SU-DHL-6 (cell line): ENCODE measurements around the gene CCDC188.

Source experiments
- H2AFZ ChIP-seq: fragments of 200-600 bp; sonication (generic); 2 replicates; pipeline ENCODE4 v1.6.1; 2014; ENCODE audit warnings: low read depth, mild to moderate bottlenecking, moderate library complexity, mixed read lengths, antibody characterized with exemption, low read length; ENCODE audit not compliant: severe bottlenecking
- H3F3A ChIP-seq: fragments of 200-600 bp; shearing (Covaris generic); 2 replicates; pipeline ENCODE4 v1.6.0; 2016; ENCODE audit warnings: antibody characterized with exemption, mild to moderate bottlenecking; ENCODE audit not compliant: insufficient read depth
- H3K27ac ChIP-seq: fragments of 200-600 bp; sonication (generic); 2 replicates; pipeline ENCODE4 v1.5.1; 2016; ENCODE audit warnings: low read depth, mild to moderate bottlenecking, low read length, moderate library complexity, mixed read lengths
- H3K27me3 ChIP-seq: fragments of 200-600 bp; sonication (generic), shearing (Covaris generic); 2 replicates; pipeline ENCODE4 v1.6.0; 2014; ENCODE audit warnings: mild to moderate bottlenecking, low read length
- H3K36me3 ChIP-seq: fragments of 200-600 bp; sonication (generic); 2 replicates; pipeline ENCODE4 v1.6.1; 2014; ENCODE audit warnings: mild to moderate bottlenecking, low read length, mixed read lengths
- H3K4me2 ChIP-seq: fragments of 300-600, 200-600 bp; shearing (Covaris generic), sonication (generic); 2 replicates; pipeline ENCODE4 v1.6.0; 2014; ENCODE audit warnings: low read length, low read depth, mild to moderate bottlenecking; ENCODE audit not compliant: poor library complexity, severe bottlenecking
- H3K4me3 ChIP-seq: fragments of 200-600 bp; sonication (generic); 2 replicates; pipeline ENCODE4 v1.5.1; 2014; ENCODE audit warnings: antibody characterized with exemption, low read length, mild to moderate bottlenecking, mixed read lengths; ENCODE audit not compliant: insufficient read depth, poor library complexity, severe bottlenecking
- H3K79me2 ChIP-seq: fragments of 200-600 bp; sonication (generic); 2 replicates; pipeline ENCODE4 v1.6.1; 2014; ENCODE audit warnings: mild to moderate bottlenecking, low read length, moderate library complexity; ENCODE audit not compliant: insufficient read depth
- H3K9ac ChIP-seq: fragments of 200-600 bp; sonication (generic); 2 replicates; pipeline ENCODE4 v1.7.0; 2014; ENCODE audit warnings: mild to moderate bottlenecking, low read length
- H3K9me2 ChIP-seq: fragments of 200-600 bp; sonication (generic); replicated peaks from 2 replicates; pipeline ENCODE4 v1.6.1; 2014; ENCODE audit warnings: low read length; ENCODE audit not compliant: insufficient read depth
- H3K9me3 ChIP-seq: fragments of 200-600 bp; sonication (generic); 2 replicates; pipeline ENCODE4 v1.6.1; 2014; ENCODE audit warnings: low read length, mixed read lengths; ENCODE audit not compliant: insufficient read depth
- H4K20me1 ChIP-seq: fragments of 200-600 bp; sonication (generic); 2 replicates; pipeline ENCODE4 v1.6.1; 2014; ENCODE audit warnings: low read depth, mild to moderate bottlenecking, antibody characterized with exemption, low read length, moderate library complexity, mixed read lengths
- EZH2phosphoT487 ChIP-seq: fragments of 200-600 bp; sonication (generic), shearing (Covaris generic); conservative IDR thresholded peaks from 2 replicates; pipeline ENCODE4 v1.6.1; 2018; ENCODE audit warnings: mild to moderate bottlenecking, antibody characterized with exemption, low read length, moderate library complexity, mixed read lengths
- TF ChIP-seq, protein P1 (sequence below): fragments of 200-600 bp; sonication (generic); IDR thresholded peaks from one replicate; pipeline ENCODE4 v1.5.1; 2017; ENCODE audit warnings: antibody characterized with exemption, mild to moderate bottlenecking, low read length, moderate library complexity; ENCODE audit not compliant: insufficient read depth, poor library complexity, severe bottlenecking

Gene CCDC188

DNA sequence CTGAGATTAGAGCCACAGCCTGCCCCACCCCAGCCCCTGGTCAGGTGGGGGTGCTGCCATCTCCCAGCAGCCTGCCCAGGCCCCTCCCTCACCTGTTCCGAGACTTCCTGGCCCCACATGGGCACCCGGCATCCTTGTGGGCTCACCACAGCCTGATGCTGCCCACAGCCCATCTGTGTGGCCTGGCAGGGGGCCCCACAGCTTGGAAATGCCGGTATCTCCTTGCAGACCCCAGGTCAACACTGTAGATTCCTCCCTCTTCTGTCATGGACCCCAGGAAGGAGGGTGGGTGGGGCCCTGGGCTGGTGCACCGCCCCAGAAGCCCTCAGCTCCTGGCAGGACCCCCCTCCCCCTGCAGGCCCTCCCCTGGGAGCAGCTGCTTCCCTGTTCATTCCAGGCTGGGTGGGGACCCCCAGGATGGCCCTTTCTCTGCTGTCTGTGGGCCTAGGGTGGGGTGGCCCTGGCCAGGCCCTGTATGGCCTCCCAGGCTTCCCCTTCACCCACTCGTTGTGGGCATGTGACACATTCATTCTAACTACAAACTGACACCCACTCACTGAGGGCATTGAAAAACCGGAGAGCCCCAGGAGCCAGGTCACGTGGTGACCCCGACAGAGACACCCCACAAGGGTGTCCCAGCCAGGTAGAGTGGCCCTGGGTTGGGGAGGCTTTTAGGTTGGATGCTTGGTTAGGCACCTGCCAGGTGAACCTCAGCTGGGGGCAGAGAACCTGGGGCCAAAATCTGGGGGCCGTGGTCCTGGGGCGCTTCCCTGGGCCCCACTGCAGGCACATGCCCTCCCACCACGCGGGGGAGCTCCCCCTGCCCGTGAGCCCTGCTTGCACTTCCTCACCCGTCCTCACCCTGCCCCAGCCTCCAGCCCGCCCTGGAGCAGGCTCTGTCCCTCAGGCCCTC, 44.1 kb upstream of the CCDC188 start:
- Histone ChIP-seq H3K9me3 (no peaks in the 10 kb centered on the region), H3K27me3 (no peaks in the 10 kb centered on the region), H3K9ac (no peak overlapping the region), H3K4me3 (no peak overlapping the region), H3K79me2 (no peaks in the 10 kb centered on the region), H3K4me2 (no peak overlapping the region), H3K9me2 (no peaks in the 10 kb centered on the region), H4K20me1 (no peaks in the 10 kb centered on the region), H3F3A (no peaks in the 10 kb centered on the region), H3K36me3 (no peaks in the 10 kb centered on the region), H3K27ac (no peak overlapping the region), H2AFZ (no peak overlapping the region)
- TF ChIP-seq, protein P1, sequence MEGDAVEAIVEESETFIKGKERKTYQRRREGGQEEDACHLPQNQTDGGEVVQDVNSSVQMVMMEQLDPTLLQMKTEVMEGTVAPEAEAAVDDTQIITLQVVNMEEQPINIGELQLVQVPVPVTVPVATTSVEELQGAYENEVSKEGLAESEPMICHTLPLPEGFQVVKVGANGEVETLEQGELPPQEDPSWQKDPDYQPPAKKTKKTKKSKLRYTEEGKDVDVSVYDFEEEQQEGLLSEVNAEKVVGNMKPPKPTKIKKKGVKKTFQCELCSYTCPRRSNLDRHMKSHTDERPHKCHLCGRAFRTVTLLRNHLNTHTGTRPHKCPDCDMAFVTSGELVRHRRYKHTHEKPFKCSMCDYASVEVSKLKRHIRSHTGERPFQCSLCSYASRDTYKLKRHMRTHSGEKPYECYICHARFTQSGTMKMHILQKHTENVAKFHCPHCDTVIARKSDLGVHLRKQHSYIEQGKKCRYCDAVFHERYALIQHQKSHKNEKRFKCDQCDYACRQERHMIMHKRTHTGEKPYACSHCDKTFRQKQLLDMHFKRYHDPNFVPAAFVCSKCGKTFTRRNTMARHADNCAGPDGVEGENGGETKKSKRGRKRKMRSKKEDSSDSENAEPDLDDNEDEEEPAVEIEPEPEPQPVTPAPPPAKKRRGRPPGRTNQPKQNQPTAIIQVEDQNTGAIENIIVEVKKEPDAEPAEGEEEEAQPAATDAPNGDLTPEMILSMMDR, result no peak
- no peak for TF ChIP-seq EZH2phosphoT487

- Histone ChIP-seq H2AFZ (no peak overlapping the region), H3K27ac (no peak overlapping the region), H4K20me1 (no peaks in the 10 kb centered on the region), H3K9me3 (no peaks in the 10 kb centered on the region), H3K79me2 (no peaks in the 10 kb centered on the region), H3K4me3 (no peak overlapping the region), H3K36me3 (no peaks in the 10 kb centered on the region), H3K4me2 (no peak overlapping the region), H3K9me2 (no peaks in the 10 kb centered on the region), H3K27me3 (no peaks in the 10 kb centered on the region), H3K9ac (no peak overlapping the region), H3F3A (no peaks in the 10 kb centered on the region)
- no peak for TF ChIP-seq EZH2phosphoT487
- TF ChIP-seq, protein P1, result no peak
Measured at GRCh38 chr22:20193761-20194494, 43.1 kb upstream of the CCDC188 start.

GRCh38 chr22:20192972-20193760, 42.3 kb upstream of the CCDC188 start:
- Histone ChIP-seq H3K27me3 (no peaks in the 10 kb centered on the region), H3K79me2 (no peaks in the 10 kb centered on the region), H3K9ac (no peak overlapping the region), H2AFZ (no peak overlapping the region), H3K36me3 (no peaks in the 10 kb centered on the region), H3F3A (no peaks in the 10 kb centered on the region), H3K9me3 (no peaks in the 10 kb centered on the region), H3K4me2 (no peak overlapping the region), H3K4me3 (no peak overlapping the region), H3K27ac (no peak overlapping the region), H3K9me2 (no peaks in the 10 kb centered on the region), H4K20me1 (no peaks in the 10 kb centered on the region)
- TF ChIP-seq EZH2phosphoT487, result no peak
- TF ChIP-seq, protein P1, result no peak
